GM12873 (cell line): ENCODE measurements around the gene IL36A.

ENCODE experiments used
- CTCF ChIP-seq: IDR thresholded peaks from 2 replicates; pipeline ENCODE4 v1.5.1; 2012; ENCODE audit warnings: low read depth, mild to moderate bottlenecking, moderate library complexity, low read length, control low read depth; ENCODE audit not compliant: insufficient read depth; ENCODE audit errors: missing control alignments

IL36A gene

GRCh38 chr2:113027691-113028090 lies 22.4 kb downstream of the IL36A start:
- no peak for TF ChIP-seq CTCF

- no peak for TF ChIP-seq CTCF
Measured at GRCh38 chr2:113028112-113028511, 22.9 kb downstream of the IL36A start.

GRCh38 chr2:113032737-113033136 lies 27.5 kb downstream of the IL36A start:
- no peak for TF ChIP-seq CTCF

GRCh38 chr2:113034016-113034415 lies 28.8 kb downstream of the IL36A start:
- no peak for TF ChIP-seq CTCF

GRCh38 chr2:113036763-113037162 lies 31.5 kb downstream of the IL36A start:
- TF ChIP-seq CTCF, result no peak

GRCh38 chr2:113038291-113038690 lies 33.0 kb downstream of the IL36A start:
- TF ChIP-seq CTCF, result no peak

GRCh38 chr2:113039158-113039557 lies 33.9 kb downstream of the IL36A start:
- no peak for TF ChIP-seq CTCF
